Mammary epithelial cell (primary cell): Measurements from ENCODE around the gene NCOA7.

Experiments
- CTCF ChIP-seq, 2 donors: IDR thresholded peaks in 1 of 2; conservative IDR thresholded peaks in 1 of 2; 2 replicates each; pipeline ENCODE4 v1.5.1; 2011 to 2012; ENCODE audit warnings: inconsistent platforms in 2 of 2, low read length in 2 of 2, mild to moderate bottlenecking in 2 of 2, control low read depth in 1 of 2, low read depth in 1 of 2; ENCODE audit not compliant: insufficient read depth in 1 of 2; ENCODE audit errors: extremely low read depth in 1 of 2
- EZH2 ChIP-seq: IDR thresholded peaks from 2 replicates; pipeline ENCODE4 v1.6.1; 2012; ENCODE audit warnings: low read length, inconsistent platforms, borderline replicate concordance

GRCh38 chr6:125859727-125860126 lies 69.0 kb downstream of the NCOA7 start:
- TF ChIP-seq CTCF (conservative IDR thresholded peaks at IDR 0.05 in 1 of 2, IDR thresholded peaks at IDR 0.05 in 1 of 2; ENCODE audit: extremely low read depth in 1 of 2, insufficient read depth in 1 of 2, low read depth in 1 of 2, low read length in 2 of 2), result no peak
- no peak for TF ChIP-seq EZH2
